ENCODE data around the gene TBC1D16. TPM values are rescaled to one million over a fixed set of nuclear protein-coding genes. Genes with fewer than 3 reads are reported as not detected.

TBC1D16 gene
- total RNA-seq, 1 experiment from 2014 or later: 1,023 TPM

- no peak for DNase-seq (ENCODE audit: low read depth, low spot score)
- in situ Hi-C loops (cut with HindIII; ENCODE audit: low pct_unique_long_range_greater_than_20kb, low sequenced_read_pairs): no loop called here
Measured at GRCh38 chr17:79944251-79944812, 91.3 kb downstream of the TBC1D16 start.

DNA sequence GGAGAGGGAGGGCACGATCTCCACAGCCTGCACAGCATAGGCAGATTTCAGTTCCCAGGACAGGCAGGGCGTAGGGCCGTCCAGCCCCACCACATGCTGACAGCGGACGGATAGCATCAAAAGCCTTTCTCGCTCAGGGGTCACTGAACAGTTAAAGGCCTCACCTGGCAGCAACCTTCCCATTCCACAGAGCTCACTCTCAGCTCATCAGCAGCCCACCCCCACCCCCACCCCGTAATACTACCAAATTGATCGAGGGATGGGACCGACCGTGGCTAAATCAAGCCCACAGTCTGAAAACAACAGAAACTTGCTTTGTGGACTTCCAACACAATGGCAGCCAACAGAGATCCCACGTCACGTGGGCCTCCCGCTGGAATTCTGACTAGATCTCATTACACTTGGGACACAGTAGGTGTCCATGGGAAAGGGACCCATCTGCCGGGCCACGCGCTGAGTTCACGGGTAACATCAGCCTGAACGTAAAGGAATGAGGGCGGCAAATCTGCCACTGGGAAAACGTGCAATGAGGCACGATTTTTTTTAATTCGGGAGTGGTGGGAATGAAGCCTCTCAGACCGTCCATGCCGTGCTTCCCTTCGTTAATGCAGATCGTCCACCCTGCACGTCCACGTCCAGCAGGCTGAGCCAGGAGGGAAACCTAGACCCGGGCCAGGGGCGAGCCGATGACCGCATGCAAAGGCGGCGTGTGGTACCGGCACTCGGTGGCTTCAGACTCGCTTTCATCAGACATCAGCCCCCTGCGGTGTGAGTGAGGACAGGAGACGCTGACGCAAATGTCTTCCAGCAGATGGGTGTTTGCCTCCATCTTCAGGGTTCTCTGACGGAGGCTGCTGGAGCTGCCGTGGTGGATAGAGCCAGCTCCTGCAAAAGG, 92.1 kb downstream of the TBC1D16 start:
- in situ Hi-C loops (cut with HindIII; ENCODE audit: low pct_unique_long_range_greater_than_20kb, low sequenced_read_pairs): no loop called here
- DNase-seq (ENCODE audit: low read depth, low spot score): peak; percentile 23

- peak; percentile 50 for DNase-seq (ENCODE audit: low read depth, low spot score)
- in situ Hi-C loops (cut with HindIII; ENCODE audit: low pct_unique_long_range_greater_than_20kb, low sequenced_read_pairs): no loop called here
Measured at GRCh38 chr17:79942591-79943346, 92.9 kb downstream of the TBC1D16 start.

DNA sequence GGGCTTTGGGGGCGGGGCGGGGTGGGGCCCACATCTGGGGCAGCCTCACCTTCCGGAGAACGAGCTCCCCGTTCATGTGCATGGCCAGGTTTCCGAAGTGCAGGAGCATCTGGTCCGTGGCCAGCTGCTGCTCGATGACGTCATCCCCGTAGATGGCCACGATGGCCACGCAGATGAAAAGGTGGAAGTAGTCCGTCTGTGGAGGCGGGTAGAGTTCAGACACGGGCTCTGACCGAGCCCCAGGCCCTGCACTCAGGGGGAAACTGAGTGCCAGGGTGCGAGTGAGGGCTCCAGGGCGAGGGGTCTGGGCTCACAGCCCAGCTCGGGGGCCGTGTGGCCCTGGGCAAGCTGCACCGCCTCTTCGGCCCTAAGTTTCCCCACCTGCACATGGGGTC, 93.7 kb downstream of the TBC1D16 start:
- DNase-seq (ENCODE audit: low read depth, low spot score): peak; percentile 38
- in situ Hi-C loops (cut with HindIII; ENCODE audit: low pct_unique_long_range_greater_than_20kb, low sequenced_read_pairs): no loop called here

DNA sequence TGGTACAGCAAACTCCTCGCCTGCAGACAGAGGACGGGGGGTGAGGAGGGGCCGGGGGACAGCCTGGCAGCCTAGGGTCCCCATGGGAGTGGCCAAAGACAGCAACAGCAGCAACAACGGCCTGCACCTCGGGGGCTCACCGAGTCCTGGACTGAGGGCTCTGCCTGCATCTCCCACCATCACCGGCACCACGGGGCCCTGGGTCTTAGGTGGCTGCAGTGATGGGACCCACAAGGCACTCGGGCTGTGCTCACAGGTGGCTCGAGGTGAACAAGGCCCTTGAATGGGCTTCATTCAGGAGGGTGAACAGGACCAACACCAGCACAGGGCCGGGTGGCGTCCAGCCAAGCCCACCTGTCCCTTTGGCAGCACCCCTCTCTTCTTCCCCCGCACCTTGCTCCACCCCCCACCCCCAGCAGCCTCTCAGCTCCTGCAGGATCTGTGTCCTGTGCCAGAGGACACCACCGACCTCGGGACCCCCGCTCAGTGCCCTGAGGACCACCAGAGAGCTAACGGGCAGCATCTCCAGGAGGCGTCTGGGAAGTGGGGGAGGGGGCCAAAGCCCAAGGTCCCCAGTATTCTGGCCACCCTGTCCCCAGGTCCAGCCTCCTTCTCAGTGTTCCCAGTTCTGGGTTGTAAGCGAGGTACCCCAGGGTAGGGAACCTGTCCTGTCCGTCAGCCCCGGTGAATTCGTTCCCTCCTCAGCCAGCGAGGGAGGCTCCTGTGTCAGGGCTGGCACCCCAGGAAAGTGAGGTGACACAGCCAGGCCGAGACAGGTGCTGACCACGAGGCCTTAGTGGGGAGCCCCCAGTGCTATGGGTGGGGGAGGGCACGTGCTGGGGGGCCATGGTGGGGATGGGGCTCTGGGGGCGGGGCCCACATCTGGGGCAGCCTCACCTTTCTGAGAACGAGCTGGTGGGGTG, 94.3 kb downstream of the TBC1D16 start:
- in situ Hi-C loops (cut with HindIII; ENCODE audit: low pct_unique_long_range_greater_than_20kb, low sequenced_read_pairs): no loop called here
- no peak for DNase-seq (ENCODE audit: low read depth, low spot score)

- in situ Hi-C loops (cut with HindIII; ENCODE audit: low pct_unique_long_range_greater_than_20kb, low sequenced_read_pairs): no loop called here
- peak; percentile 37 for DNase-seq (ENCODE audit: low read depth, low spot score)
Measured at GRCh38 chr17:79940459-79941087, 95.1 kb downstream of the TBC1D16 start.

DNA sequence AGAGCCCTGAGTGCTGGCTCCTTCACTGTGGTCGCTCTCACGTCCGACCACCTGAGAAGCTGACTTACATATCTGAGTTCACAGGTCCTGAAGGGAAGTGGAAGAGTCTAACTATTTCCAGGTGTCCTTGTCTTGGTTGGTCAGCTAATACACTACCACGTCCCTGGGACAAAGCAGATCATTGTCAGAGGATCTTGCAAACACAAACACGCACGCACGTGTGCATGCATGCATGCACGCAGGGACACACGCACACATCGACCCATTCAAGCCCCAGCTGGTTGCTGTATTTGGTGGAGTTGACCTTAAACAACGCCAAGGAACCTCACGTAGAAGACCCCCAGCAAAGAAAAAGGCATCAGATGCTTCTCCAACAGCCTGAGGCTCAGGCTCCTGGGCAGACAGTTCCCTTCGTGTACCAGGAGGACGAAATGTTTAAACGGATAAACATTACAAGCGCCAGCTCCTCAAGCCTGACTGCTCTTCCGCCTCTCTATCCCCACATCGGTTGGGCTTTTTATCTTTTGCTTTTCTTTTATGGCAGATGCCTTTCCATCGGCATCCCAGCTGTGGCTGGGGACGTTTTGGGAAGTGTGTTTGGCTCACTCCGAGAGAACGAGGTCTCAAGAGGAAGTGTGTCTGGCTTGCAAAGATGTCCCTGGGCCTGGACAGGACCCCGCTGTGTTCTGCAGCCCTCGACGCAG, 95.8 kb downstream of the TBC1D16 start:
- no peak for DNase-seq (ENCODE audit: low read depth, low spot score)
- in situ Hi-C loops (cut with HindIII; ENCODE audit: low pct_unique_long_range_greater_than_20kb, low sequenced_read_pairs): no loop called here

- in situ Hi-C loops (cut with HindIII; ENCODE audit: low pct_unique_long_range_greater_than_20kb, low sequenced_read_pairs): no loop called here
- no peak for DNase-seq (ENCODE audit: low read depth, low spot score)
Measured at GRCh38 chr17:79939094-79939435, 96.6 kb downstream of the TBC1D16 start.

GRCh38 chr17:79938336-79939093, 97.2 kb downstream of the TBC1D16 start:
- peak; percentile 56 for DNase-seq (ENCODE audit: low read depth, low spot score)
- in situ Hi-C loops (cut with HindIII; ENCODE audit: low pct_unique_long_range_greater_than_20kb, low sequenced_read_pairs): no loop called here

GRCh38 chr17:79937391-79938335, 98.0 kb downstream of the TBC1D16 start:
- DNase-seq (ENCODE audit: low read depth, low spot score): peak; percentile 82
- in situ Hi-C loops (cut with HindIII; ENCODE audit: low pct_unique_long_range_greater_than_20kb, low sequenced_read_pairs): no loop called here

DNA sequence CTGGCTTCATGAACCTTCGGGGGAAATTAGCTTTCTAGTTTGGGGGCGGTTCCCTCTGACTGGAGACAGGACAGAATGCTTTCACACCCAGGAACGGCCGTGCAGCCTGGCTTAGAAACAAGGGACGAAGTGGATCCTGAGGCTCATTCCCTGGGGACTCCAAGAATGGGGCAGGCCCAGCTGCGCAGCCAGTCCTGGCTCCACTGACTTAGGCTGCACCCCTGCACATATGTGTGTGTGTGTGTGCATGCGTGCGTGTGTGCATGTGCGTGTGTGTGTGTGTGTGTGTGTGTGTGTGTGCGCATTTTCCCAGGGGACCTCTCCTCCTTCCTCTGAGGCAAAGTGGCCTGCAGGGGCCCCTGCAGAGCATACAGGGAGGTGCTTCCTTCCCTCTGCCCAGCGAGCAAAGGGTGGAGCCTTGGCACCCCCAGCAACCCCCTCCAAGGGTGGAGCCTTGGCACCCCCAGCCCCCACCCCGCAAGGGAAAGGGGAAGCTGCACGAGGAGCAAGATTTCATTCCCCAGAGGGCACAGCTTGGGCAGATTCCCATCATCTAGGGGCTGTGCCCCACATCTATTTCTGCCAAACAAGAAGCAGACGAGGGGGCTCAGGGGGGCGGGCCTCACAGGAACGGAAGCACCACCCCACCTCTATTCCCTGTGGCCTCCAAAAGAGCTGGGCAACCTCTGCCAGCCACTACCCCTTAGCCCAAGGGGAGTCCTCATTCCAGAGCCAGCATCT, 98.9 kb downstream of the TBC1D16 start:
- DNase-seq (ENCODE audit: low read depth, low spot score): peak; percentile 91

GRCh38 chr17:79936050-79936449, 99.6 kb downstream of the TBC1D16 start:
- peak; percentile 74 for DNase-seq (ENCODE audit: low read depth, low spot score)
- in situ Hi-C loops (cut with HindIII; ENCODE audit: low pct_unique_long_range_greater_than_20kb, low sequenced_read_pairs): no loop called here

More for the DNA sequence above, 98.9 kb downstream of the TBC1D16 start:
- in situ Hi-C loops (cut with HindIII; ENCODE audit: low pct_unique_long_range_greater_than_20kb, low sequenced_read_pairs): no loop called here

GRCh38 chr17:79935197-79935885, 100.3 kb downstream of the TBC1D16 start:
- DNase-seq (ENCODE audit: low read depth, low spot score): peak; percentile 74
- in situ Hi-C loops (cut with HindIII; ENCODE audit: low pct_unique_long_range_greater_than_20kb, low sequenced_read_pairs): no loop called here

- DNase-seq (ENCODE audit: low read depth, low spot score): no peak
- in situ Hi-C loops (cut with HindIII; ENCODE audit: low pct_unique_long_range_greater_than_20kb, low sequenced_read_pairs): no loop called here
Measured at GRCh38 chr17:79934653-79934970, 101.1 kb downstream of the TBC1D16 start.

Measured in SK-MEL-5 (cell line).